ENCODE data around the gene FARP1. TPM values are rescaled to one million over a fixed set of nuclear protein-coding genes. Genes with fewer than 3 reads are reported as not detected.

Gene FARP1
- total and polyA plus RNA-seq, 2 of the 8 experiments (the other 6 are each of a cell fraction or from before 2014, with no cell fraction given), result 24.7 to 104 TPM

DNA sequence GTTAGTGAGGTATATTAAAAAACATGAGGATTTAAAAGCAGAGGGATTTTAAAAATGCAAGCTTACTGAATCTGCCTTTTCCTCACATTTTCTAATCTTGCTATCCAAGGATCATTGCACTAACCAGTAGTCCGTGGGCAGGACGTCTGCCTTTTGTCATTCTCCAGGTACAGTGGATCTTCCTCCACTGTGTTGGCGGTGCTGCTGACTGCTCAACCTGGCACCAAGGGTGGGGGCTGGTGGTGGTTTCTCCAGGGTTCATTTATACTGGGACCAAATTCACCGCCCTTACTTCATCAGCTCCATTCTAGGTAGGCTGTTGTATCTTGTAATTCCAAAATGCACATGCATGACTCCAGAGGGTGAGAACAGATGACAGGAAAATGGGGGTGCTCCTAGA is 264.7 kb downstream of the FARP1 start:
- no peak overlapping the region for H3K18ac ChIP-seq (ENCODE audit: extremely low read depth, low read length)
- H2BK15ac ChIP-seq (ENCODE audit: low read length), result no peak overlapping the region
- no peaks in the 10 kb centered on the region for H3K79me1 ChIP-seq (ENCODE audit: low read depth, low read length)
- no peak overlapping the region for H3K4me3 ChIP-seq (ENCODE audit: extremely low read depth in 1 of 4, insufficient read depth in 2 of 4, low read depth in 3 of 4, low read length in 4 of 4)
- no peaks in the 10 kb centered on the region for H3K79me2 ChIP-seq (ENCODE audit: control insufficient read depth in 1 of 2, insufficient read depth in 2 of 2, low read length in 2 of 2)
- no peaks in the 10 kb centered on the region for H3K4me1 ChIP-seq (replicated peaks in 1 of 4; ENCODE audit: control insufficient read depth in 3 of 4, insufficient read depth in 4 of 4, low read length in 3 of 4)
- H3K9me3 ChIP-seq (ENCODE audit: insufficient read depth in 2 of 2, low read depth in 1 of 2, low read length in 1 of 2), result no peaks in the 10 kb centered on the region
- no peak overlapping the region for H3K9ac ChIP-seq (replicated peaks in 1 of 4; ENCODE audit: extremely low read depth in 1 of 4, low read depth in 3 of 4, low read length in 3 of 4)
- no peaks in the 10 kb centered on the region for H4K20me1 ChIP-seq (replicated peaks in 1 of 2; ENCODE audit: control insufficient read depth in 1 of 2, insufficient read depth in 2 of 2, low read length in 2 of 2)
- H3K4me2 ChIP-seq (ENCODE audit: insufficient read depth in 1 of 2, low read depth in 2 of 2, low read length in 2 of 2), result no peak overlapping the region
- H3K27ac ChIP-seq (ENCODE audit: low read depth, low read length), result no peak overlapping the region
- H2BK12ac ChIP-seq (ENCODE audit: low read depth, low read length), result no peak overlapping the region
- no peaks in the 10 kb centered on the region for H3K23me2 ChIP-seq (ENCODE audit: low read depth, low read length)
- no peak overlapping the region for H4K5ac ChIP-seq (ENCODE audit: insufficient read length, low read depth, low read length)
- peaks cover 0 to 10% (median 2%) of the 10 kb centered on the region in 4 experiments; a peak in 3 of 8 replicates for H3K36me3 ChIP-seq (ENCODE audit: control insufficient read depth in 2 of 4, insufficient read depth in 4 of 4, low read length in 3 of 4)
- no peak overlapping the region for H4K91ac ChIP-seq (replicated peaks; ENCODE audit: insufficient read length, low read length)
- H2BK5ac ChIP-seq (ENCODE audit: low read depth, low read length), result no peak overlapping the region
- WGBS, 2 experiments (ENCODE audit: extremely low coverage in 1 of 2, insufficient coverage in 1 of 2, insufficient read length in 1 of 2, insufficient replicate concordance in 2 of 2, low coverage in 1 of 2, low lambda C conversion rate in 2 of 2, missing lambda C conversion rate in 1 of 2), result 92% methylated on average over 4 of the region's 4 CpGs; no CpG with 5 or more reads in 1 of the 2 experiments
- DNase-seq (ENCODE audit: low read depth in 1 of 2, low spot score in 2 of 2) (no peak), FAIRE-seq (no peak)
- no peak overlapping the region for H3K4ac ChIP-seq (replicated peaks; ENCODE audit: insufficient read length, low read depth, low read length)
- TF ChIP-seq JUND (IDR thresholded peaks at IDR 0.05; ENCODE audit: low read length) (no peak), POU5F1 (IDR thresholded peaks at IDR 0.05; ENCODE audit: low read depth, low read length) (no peak), HDAC6 (IDR thresholded peaks at IDR 0.05; ENCODE audit: low read depth, low read length) (no peak), CBX8 (IDR thresholded peaks at IDR 0.05; ENCODE audit: borderline replicate concordance, low read depth, low read length) (no peak), TEAD4 (IDR thresholded peaks at IDR 0.05; ENCODE audit: low read depth, low read length) (no peak), NANOG (IDR thresholded peaks at IDR 0.05; ENCODE audit: insufficient read depth, low read depth, low read length, poor library complexity, severe bottlenecking) (no peak), TBP (IDR thresholded peaks at IDR 0.05; ENCODE audit: low read depth, low read length) (no peak), RNF2 (IDR thresholded peaks at IDR 0.05; ENCODE audit: borderline replicate concordance, low read depth, low read length, missing control alignments, poor library complexity, severe bottlenecking) (no peak), CHD2 (IDR thresholded peaks at IDR 0.05; ENCODE audit: low read length) (no peak), SP4 (IDR thresholded peaks at IDR 0.05; ENCODE audit: low read length) (no peak), RFX5 (IDR thresholded peaks at IDR 0.05; ENCODE audit: borderline replicate concordance, low read depth, low read length) (no peak), POLR2A (IDR thresholded peaks at IDR 0.05; ENCODE audit: control extremely low read depth in 1 of 2, low read depth in 2 of 2, low read length in 2 of 2) (no peak), TCF12 (IDR thresholded peaks at IDR 0.05; ENCODE audit: low read depth, low read length) (no peak), KDM4A (IDR thresholded peaks at IDR 0.05; ENCODE audit: low read depth, low read length, severe bottlenecking) (no peak)
- no peak overlapping the region for H2BK20ac ChIP-seq (ENCODE audit: low read length)
- ChIA-PET CTCF (ENCODE audit: partially characterized antibody) (interaction anchor here (0.5 to 2.0 kb wide), 2 partner anchors 11 to 219 kb away, joined by 3 to 7 read pairs; no protein-coding TSS in a partner anchor), POLR2A (ENCODE audit: partially characterized antibody) (no interaction called here)
- no peak overlapping the region for H4K8ac ChIP-seq (ENCODE audit: extremely low read depth, insufficient read depth, low read length)
- no peak overlapping the region for H3K14ac ChIP-seq (ENCODE audit: insufficient read length)
- no peak overlapping the region for H2BK120ac ChIP-seq (replicated peaks; ENCODE audit: low read depth, low read length)
- H3K56ac ChIP-seq (replicated peaks; ENCODE audit: insufficient read length, low read depth, low read length), result no peak overlapping the region
- no peak overlapping the region for H3K23ac ChIP-seq (ENCODE audit: insufficient read length)
- H2AK5ac ChIP-seq (ENCODE audit: low read depth, low read length), result no peak overlapping the region
- no peaks in the 10 kb centered on the region for H3K27me3 ChIP-seq (replicated peaks in 1 of 4; ENCODE audit: control insufficient read depth in 3 of 4, extremely low read depth in 1 of 4, insufficient read depth in 3 of 4, low read length in 3 of 4)
- H2AFZ ChIP-seq (ENCODE audit: low read length), result no peak overlapping the region

Data from H1 (cell line).